ENCODE data around the gene CEP170B.
"Not testable (repeated sequence)": the region's sequence is repeated elsewhere in the genome, so short reads cannot be mapped to it uniquely, and the experiment has no call there.

The CEP170B gene

DNA sequence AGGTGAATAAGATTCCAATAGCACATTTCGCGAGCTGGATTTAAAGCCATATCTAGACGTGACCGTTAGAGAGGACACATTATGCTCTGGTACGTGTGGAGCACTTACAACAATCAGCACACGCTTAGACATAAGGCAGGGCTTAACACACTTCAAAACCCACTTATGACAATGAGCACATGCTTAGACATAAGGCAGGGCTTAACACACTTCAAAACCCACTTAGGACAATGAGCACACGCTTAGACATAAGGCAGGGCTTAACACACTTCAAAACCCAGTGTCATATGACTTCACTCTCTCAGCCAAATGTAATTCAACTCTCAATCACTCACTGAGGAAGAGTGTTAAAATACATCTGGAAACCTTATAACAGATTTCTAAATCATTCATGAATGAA is 48.4 kb downstream of the CEP170B start:
- H3K4me3 ChIP-seq (ENCODE audit: low read depth, low read length) = no peak overlapping the region
- TF ChIP-seq, protein P1, sequence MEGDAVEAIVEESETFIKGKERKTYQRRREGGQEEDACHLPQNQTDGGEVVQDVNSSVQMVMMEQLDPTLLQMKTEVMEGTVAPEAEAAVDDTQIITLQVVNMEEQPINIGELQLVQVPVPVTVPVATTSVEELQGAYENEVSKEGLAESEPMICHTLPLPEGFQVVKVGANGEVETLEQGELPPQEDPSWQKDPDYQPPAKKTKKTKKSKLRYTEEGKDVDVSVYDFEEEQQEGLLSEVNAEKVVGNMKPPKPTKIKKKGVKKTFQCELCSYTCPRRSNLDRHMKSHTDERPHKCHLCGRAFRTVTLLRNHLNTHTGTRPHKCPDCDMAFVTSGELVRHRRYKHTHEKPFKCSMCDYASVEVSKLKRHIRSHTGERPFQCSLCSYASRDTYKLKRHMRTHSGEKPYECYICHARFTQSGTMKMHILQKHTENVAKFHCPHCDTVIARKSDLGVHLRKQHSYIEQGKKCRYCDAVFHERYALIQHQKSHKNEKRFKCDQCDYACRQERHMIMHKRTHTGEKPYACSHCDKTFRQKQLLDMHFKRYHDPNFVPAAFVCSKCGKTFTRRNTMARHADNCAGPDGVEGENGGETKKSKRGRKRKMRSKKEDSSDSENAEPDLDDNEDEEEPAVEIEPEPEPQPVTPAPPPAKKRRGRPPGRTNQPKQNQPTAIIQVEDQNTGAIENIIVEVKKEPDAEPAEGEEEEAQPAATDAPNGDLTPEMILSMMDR (IDR thresholded peaks at IDR 0.05; ENCODE audit: insufficient read depth, low read depth, low read length, missing control alignments) = no peak
- DNase-seq (ENCODE audit: low read depth) = no peak

DNA sequence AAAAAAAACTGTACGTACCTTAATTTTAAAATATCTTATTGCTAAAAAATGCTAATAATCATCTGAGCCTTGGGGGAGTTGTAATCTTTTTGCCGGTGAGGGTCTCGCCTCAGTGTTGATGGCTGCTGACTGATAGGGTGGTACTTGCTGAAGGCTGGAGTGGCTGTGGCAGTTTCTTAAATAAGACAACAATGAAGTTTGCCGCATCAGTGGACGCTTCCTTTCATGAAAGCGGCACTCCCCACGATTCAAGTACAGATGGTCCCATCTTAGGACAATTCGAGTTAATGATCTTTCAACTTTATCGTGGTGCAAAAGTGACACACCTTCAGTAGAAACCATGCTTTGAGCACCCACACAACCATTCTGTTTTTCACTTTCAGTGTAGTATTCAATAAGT is 52.0 kb downstream of the CEP170B start:
- no peak overlapping the region for H3K4me3 ChIP-seq (ENCODE audit: low read depth, low read length)
- TF ChIP-seq, protein P1 (IDR thresholded peaks at IDR 0.05; ENCODE audit: insufficient read depth, low read depth, low read length, missing control alignments) = no peak
- DNase-seq (ENCODE audit: low read depth) = no peak

DNA sequence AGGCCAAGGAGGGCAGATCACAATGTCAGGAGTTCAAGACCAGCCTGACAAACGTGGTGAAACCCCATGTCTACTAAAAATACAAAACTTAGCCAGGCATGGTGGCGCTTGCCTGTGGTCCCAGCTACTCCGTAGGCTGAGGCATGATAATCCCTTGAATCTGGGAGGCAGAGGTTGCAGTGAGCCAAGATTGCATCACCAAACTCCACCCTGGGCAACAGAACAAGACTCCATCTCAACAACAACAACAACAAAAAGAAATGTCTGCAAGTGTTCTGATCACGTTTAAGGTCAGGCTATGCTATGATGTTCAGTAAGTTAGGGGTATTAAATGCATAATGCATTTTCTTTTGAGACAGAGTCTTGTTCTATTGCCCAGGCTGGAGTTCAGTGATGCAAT is 52.9 kb downstream of the CEP170B start:
- DNase-seq (ENCODE audit: low read depth) = no peak
- TF ChIP-seq, protein P1 (IDR thresholded peaks at IDR 0.05; ENCODE audit: insufficient read depth, low read depth, low read length, missing control alignments) = no peak
- no peak overlapping the region for H3K4me3 ChIP-seq (ENCODE audit: low read depth, low read length)

DNA sequence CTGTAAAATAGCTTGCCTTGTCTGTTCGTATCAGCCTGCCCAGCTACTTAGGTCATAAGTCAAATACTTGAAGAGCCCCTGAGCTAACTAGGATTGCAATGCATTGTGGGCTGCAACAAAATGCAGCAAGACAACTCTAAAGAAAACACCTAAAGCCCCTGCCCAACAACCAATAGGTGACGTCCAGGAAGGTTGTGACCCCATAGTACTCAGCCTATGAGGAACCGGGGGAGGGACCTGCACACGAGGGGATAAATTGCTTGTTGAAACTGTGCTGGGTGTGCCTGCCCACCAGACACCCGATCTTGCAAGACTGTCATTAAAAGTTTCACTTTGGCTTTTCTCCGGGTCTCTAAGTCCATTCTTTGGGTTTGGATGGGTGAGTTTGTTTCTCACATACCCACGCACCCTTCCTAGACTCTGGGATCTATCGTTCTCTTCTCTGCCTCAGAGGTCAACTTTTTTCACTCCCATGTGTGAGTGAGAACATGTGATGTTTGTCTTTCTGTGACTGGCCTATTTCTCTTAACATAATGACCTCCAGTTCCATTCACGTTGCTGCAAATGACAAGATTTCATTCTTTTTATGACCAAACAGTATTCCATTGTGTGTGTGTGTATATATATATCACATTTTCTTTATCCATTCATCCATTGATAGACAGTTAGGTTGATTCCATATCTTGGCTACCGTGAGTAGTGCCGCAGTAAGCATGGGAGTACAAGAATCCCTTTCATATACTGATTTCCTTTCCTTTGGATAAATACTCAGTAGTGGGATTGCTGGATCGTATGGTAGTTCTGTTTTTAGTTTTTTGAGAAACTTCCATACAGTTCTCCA is 54.3 kb downstream of the CEP170B start:
- H3K4me3 ChIP-seq (ENCODE audit: low read depth, low read length); DNase-seq (ENCODE audit: low read depth): not testable (repeated sequence)

DNA sequence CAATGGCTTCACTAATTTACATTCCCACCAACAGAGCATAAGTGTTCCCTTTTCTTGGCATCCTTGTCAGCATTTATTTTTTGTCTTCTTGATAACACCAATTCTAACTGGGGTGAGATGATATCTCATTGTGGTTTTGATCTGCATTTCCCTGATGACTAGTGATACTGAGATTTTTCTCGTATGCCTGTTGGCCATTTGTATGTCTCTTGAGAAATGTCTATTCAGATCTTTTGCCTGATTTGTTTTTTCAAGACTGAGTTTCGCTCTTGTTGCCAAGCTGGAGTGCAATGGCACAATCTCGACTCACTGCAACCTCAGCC is 54.9 kb downstream of the CEP170B start:
- DNase-seq (ENCODE audit: low read depth) = no peak
- H3K4me3 ChIP-seq (ENCODE audit: low read depth, low read length) = no peak overlapping the region
- TF ChIP-seq, protein P1 (IDR thresholded peaks at IDR 0.05; ENCODE audit: insufficient read depth, low read depth, low read length, missing control alignments) = no peak

DNA sequence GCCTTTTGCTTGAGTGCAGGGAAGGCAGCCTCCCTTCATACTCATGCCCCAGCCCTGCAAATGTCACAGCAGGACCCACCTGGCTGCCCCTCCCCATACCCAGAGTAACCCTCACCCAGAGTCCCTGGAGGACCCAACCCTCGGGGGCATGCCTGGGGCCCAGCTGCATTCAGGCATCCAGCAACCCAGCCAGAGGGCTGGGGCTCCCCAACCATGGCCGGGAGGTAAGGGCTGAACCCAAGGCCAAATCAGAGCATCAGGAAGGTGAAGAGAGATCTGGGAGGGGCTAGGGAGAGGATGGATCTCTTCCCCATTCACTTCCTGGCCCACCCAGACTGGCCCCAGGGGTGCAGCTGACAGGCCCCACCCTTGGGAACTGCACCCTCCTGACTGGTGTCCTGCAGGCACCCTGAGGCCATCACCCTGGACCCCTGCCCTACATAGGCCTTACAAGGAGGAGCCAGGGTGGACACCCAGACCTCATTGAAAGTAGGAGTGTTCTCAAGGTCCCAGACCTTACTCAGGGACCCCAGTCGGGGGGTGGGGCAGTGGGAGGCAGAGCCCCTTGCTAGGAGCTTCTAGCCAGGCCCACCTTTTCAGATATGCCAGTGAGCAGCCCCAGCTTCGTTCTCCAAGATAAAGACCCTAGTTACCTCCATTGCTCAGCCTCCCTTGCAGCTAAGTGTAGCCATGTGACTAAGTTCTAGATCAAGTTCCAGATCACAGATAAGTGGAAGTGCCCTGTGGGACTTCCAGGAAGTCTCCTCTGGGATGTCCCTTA is 58.8 kb downstream of the CEP170B start:
- no peak for DNase-seq (ENCODE audit: low read depth)
- TF ChIP-seq, protein P1 (IDR thresholded peaks at IDR 0.05; ENCODE audit: insufficient read depth, low read depth, low read length, missing control alignments) = no peak
- H3K4me3 ChIP-seq (ENCODE audit: low read depth, low read length) = no peak overlapping the region

DNA sequence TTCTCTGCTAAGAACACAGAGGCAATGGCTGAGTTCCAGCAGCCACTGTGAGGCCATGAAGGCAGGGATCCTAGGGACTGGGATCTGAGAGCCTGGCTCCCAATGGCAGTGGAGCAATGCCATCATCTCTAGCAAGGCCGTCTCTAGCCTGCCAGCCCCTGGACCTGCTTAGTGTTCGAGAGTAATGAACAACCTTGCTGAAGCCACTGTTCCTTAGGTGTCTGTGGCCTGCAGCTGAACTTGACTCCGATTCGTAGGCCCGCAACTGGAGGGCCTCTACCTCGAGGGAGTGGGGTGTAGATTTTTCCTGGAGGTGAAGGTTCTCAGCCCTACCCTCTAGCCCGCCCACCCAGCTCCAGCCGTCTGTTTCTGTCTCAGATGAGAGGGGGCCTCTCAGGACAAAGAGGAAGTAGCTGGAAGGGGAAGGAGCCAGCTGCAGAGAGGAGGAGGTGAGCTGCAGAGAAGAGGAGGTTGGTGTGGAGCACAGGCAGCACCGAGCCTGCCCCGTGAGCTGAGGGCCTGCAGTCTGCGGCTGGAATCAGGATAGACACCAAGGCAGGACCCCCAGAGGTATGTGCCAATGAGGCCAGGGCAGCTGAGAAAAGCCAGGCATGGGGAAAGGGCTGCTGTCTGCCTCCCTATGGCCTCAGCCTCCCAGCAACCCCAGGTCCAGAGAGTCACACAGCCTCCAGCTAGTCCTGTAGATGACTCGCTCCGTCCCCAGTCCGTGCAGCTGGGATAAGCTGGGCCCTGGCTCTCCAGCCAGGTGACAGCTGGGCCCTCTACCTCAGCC is 59.5 kb downstream of the CEP170B start, which contains the start of gene PLD4:
Gene PLD4 (plus strand): TSS at position 459 of the 793 bp plus-strand sequence. CDS start 2,262 bp downstream, outside the sequence.
- TF ChIP-seq, protein P1 (IDR thresholded peaks at IDR 0.05; ENCODE audit: insufficient read depth, low read depth, low read length, missing control alignments) = no peak
- peak; percentile 32 for DNase-seq (ENCODE audit: low read depth)
- H3K4me3 ChIP-seq (ENCODE audit: low read depth, low read length) = peak within 1 kb of the TSS; percentile 3

Data from GM12865 (cell line).